Iris pigment epithelial cell (primary cell): ENCODE data around the gene ARL8B.

Source experiments
- DNase-seq: peaks from one replicate; pipeline ENCODE4 v3.0.0-alpha.2; 2011; ENCODE audit warnings: low read depth

Gene ARL8B

DNA sequence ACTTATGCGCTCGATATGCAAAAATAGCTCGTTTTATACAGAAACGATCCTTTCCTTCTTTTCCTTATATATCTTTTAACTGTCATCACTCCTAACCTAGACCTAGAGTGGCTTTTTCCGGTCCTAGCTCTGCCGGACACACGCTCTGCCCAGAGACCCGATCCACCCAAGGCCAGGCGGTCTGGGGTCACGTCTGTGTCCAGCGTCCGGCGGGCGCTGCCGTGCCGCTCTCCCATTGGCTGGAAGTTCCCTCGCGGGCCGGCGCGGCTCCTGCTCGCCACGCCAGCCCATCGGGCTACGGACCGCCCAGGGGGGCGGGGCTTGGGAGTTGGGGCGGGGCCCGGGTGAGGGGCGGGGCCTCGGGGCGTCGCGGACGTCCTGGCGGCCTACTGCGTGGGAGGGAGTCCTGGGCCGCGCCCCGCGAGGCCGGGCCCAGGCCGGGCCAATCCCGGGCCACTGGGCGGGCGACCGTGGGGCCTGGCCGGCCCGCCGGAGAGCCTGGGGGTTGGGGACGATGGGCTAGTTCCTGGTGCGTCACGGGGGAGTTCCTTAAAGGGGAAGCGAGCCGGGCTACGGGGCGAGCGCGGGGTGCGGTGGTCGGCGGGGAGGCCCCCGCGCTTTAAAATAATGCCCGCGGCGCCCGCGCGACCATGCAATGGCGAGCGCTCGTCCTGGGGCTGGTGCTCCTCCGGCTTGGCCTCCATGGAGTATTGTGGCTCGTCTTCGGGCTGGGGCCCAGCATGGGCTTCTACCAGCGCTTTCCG lies 65.2 kb downstream of the ARL8B start, which contains the start of gene EDEM1:
TSS of gene EDEM1 (plus strand) at position 552 of the 764 bp plus-strand sequence. CDS start at position 651, 99 bp downstream.
- peak; percentile 94 for DNase-seq

DNA sequence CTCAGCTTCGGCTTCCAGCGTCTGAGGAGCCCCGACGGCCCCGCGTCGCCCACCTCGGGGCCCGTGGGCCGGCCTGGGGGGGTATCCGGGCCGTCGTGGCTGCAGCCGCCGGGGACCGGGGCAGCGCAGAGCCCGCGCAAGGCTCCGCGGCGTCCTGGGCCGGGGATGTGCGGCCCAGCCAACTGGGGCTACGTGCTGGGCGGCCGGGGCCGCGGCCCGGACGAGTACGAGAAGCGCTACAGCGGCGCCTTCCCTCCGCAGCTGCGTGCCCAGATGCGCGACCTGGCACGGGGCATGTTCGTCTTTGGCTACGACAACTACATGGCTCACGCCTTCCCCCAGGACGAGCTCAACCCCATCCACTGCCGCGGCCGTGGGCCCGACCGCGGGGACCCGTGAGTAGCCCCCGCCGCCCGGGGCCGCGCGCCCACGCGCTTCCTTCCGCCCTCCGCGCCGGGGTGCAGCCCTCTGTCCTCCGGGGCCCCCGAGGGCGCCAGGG lies 65.9 kb downstream of the ARL8B start:
- peak; percentile 47 for DNase-seq

DNA sequence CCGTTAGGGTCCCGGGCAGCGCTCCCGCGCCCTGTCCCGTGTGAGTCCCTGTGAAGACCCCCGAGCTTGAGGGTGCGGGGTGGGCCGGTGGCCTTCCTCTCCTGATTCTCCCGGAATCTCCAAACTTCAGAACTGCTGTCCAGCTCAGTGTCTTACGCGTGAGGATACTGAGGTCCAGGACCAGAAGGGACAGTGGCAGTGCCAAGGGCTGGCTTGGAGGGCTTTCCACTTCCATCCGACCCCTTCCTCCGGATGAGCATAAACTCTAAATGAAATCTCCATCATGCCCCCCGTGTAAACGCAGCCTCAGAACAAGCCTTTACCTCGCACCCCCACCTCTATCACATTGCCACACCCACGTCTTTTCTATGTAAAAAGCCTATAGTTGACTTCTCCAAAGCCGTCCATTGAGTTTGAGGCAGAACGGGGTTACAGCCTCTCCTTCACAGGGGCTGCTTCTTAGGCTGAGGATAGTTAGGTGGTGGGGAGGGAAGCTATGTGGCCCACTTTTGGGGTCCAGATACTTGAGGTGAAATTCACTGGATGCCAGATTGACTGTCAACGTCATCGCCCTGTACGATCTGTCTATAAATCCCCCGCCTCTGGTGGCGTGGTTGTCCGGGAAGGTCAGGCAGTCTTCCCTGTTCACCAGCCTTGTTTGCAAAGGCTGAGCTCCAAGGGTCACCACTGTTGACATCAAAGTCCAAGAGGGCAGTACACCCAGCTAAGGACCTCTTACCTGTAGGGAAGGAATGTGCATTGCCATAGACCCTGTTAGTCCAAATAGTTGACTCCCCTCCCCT lies 66.5 kb downstream of the ARL8B start:
- DNase-seq, result peak; percentile 49

DNA sequence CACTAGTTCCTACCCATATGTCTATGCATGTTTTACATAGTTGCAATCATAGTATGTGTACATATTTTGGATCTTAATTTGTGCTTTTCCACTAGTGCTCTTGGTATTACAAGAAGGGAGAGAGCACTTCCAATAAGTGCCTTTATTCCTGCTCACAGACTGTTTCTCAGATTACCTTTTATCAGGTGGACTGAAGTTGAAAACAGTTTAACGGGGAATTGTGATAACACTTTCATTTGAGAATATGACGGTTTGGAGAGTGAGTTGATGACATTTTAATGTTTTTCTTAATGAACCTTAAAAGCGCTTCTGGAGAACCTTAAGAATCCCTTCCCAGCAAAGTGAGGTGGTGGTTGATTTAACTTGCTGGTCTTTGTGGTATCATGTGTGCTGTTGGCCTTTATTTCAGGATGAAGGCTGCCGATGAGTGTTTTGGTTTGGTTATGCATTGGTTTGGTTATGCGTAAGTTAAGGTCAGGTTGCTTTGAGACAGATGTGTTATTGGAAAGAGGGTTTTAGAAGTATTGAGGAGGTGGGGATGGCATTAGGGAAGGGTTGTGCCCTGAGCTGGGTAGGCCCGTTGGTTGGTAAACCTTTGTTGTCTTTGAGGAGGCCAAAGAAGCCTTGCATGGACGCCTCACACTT lies 68.2 kb downstream of the ARL8B start:
- DNase-seq, result no peak

DNA sequence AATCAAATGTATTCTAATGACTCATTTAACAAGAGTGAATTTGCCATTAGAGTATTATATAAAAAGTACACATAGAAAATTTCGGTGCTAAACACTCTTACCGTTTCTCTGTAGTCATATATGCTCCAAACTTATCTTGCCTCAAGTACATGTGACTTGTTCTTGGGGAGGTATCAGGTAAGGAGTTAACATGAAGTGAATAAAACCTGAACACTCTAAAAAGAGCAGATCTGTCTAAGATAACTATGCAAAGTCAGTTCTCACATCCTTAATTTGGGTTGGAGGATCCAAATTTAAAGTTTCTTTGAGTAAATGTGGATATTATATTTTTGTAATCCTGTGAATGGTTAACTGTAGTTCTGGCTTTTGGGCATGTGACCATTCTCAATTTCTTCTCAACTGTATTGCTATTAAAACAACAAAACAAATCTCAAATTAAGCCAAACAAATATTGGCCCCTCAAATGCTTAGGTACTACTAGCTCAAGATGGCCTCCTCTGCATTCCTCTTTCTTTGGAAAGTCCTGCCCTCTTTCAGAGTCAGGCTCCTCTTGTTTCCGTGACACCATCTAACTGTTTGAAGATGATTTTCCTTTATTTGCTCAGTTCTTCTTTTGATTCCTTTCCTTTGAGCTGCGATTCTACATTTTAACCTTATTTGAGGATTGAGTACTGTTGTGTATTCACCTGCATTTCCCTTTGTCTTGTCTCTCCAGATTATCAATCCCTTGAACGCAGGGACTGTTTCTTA lies 69.6 kb downstream of the ARL8B start:
- no peak for DNase-seq

DNA sequence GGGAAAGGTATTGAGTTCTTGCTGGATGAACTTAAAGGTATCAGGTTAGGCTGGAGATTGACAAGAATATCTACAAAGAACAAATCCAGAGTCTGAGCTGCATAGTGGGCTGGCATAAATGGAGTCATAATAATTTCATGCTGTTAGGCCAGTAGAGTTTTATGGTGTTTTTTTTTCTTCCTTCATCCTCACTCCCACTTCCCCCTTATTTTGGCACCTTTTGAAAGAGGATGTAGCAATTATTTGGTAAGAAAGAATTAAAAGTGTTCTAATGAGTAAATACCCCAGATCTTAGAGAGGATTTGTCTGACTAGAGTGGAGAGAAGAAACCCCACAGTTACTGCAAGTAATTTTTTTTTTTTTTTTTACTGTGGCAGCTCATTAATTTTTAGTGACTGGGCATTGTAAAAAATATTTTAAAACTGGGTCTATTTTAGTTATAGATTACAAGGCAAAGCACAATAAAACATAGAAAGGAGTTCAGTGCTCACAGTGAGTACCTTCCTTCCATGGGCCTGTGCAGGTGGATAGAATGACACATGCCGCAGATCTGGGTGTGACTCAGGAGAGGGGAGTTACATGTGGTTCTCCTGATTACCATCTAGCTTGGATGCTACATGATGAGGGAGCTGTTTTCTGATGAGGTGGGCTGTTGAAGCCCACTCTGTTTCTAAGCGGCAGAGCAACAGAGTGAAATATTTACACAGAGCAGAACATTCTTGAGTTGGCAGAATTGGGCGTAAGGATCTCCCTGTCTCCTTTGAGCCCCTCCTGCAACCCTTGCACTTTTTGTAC lies 70.7 kb downstream of the ARL8B start:
- DNase-seq, result no peak

DNA sequence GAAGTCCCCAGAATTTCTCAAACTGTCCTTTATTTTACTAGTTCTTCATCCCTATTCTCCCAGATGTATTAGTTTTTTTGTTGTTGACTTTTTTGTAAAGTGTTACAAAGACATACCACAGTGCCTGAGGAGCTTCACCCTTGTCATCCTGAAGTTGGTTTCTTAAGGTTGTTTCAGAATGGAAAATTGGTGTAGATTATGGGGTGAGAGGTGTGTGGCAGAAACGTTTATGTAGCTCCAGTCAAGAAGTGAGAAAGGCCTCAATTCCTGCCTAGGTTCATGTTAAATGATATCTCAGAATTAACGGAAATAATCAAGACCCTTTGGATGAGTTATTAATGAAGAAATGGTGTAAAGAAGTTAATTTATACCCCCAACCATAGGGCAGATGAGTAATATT lies 72.2 kb downstream of the ARL8B start:
- DNase-seq, result no peak

DNA sequence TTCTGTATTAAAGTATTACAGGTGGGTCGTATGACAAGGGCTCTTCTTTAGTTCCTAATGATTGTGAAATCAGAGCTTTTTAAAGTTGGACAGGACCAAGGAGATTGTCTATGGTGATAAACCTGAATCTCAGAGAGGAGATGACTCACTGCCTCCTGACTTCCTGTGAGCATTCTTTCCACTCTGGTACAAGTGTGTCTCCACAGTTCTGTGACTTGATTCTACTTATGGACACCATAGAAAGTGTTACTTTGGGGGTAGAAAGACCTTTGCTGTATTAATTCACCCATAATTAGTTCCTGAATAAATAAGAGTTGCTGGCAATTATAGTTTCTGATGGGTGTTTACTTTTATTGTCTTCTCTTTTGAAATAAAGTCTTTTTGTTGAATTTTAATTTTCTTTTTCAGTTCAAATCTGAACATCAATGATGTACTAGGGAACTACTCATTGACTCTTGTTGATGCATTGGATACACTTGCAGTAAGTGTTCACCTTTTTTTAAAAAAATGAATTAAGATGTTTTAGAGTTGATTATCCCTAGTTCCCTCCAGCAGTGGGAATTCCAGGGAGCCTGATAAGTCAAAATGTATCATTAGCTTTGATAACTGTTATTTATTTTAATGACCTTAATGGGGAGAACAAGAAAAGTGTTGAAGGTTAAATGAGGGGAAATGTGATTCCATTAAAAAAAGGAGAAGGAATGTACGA lies 72.9 kb downstream of the ARL8B start:
- peak; percentile 96 for DNase-seq

DNA sequence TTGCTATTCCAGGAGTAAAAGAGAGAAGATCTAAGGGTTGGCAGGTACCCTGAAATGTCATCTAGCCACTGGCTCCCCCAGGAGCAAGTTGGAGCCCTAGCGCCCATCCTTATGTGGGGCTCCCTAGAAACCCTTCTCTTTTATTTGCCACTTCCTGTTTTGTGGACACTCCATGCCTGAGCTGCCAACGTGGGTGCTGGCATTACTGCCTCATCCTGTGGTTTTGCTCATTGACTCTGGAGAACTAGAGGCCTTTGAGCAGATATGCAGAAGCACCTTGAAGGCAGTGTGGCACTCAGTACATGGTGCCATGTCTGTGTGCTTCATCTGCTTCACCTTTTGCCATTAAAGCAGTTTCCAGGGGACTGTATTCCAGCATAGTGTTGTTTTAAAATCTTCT lies 73.5 kb downstream of the ARL8B start:
- no peak for DNase-seq

DNA sequence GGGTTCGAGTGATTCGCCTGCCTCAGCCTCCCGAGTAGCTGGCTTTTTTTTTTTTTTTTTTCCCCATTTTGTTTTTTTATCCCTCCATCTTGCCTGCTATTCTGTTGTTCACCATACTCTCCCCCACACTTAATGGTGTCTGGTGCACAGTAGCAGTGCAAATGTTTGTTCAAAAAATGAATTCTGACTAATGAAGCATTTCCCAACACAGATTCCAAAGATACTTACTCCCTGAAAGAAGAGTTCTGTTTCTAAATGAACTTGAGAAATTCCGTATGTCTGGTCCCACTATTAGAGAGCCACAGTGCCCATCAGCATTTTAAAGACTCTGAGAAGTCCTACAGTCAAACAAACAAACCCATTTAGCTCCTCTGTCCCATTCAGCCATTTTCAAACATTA lies 74.9 kb downstream of the ARL8B start:
- DNase-seq, result peak; percentile 83

DNA sequence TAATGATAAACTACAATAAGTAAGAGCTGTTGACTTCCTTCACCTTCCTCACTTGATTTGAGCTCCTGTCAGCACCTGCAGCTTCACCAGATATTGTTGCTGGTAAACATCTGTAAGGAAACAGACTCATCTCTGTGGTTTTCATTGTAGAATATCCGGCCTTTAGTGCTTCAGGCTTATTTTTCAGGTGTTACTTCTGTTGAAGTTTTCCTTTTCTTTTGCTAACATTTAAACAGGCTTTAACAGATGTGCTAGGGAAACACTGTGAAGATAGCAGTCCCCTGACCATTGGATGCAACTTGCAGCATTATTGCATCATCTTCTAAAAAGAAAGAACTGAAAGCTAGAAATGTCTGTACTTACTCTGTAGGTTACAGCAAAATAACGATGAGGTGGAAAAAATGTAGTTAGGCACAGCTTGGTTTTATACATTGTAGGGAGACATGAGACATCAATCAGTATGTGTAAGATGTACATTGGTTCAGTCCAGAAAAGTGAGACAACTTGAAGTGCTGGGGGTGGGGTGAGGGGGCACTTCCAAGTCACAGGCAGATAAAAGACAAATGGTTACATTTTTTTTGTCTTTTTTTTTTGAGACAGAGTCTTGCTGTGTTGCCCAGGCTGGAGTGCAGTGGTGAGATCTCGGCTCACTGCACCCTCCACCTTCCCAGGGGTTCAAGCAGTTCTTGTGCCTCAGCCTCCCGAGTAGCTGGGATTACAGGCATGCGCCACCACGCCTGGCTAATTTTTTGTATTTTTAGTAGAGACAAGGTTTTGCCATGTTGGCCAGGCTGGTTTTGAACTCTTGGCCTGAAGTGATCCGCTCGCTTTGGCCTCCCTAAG lies 75.6 kb downstream of the ARL8B start:
- peak; percentile 80 for DNase-seq

DNA sequence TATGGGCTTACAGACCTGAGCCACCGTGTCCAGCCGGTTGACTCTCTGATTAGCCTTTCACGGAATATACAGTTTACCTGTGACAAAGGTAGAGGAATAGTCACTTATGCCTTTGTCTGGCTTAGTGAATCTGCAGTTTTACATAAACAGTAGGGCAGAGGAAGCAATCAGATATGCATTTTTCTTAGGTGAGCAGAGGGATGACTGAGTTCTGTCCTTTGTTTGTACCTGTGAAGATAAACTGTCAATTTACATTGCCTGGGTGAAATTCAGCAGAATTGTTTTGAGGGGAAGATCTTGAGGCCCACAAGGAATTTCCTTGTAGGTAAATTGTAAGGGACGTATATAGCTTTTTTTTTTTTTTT lies 76.2 kb downstream of the ARL8B start:
- no peak for DNase-seq

DNA sequence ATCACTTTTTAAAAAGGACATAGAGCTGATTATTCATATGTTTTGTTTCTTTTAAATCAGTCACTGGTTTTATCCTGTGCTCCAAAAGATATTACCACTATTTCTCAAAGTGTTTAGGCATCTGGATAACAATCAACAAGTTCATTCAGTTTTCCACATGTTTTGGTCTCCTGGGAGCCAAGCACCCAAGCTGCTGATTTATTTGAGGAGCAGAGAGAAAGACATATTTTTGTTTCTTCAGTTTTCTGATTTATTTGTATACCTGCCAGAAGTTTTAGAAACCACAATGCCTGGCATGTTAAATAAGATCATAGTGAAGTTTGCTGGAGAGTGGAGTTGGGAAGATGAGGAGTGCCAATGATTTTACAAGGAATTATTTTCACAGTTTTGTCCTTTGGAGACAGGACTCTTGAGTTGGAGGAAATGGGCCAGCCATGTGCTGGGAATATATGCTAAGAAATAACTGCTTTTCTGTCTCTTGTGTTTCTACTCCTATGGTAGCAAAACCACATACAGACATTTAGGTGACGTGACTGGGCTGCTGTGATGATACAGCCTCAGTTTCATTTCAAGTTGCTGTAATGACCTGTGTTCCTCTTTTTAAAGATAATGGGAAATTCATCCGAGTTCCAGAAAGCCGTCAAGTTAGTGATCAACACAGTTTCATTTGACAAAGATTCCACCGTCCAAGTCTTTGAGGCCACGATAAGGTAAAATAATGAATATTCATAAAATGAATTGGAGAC lies 77.1 kb downstream of the ARL8B start:
- no peak for DNase-seq

DNA sequence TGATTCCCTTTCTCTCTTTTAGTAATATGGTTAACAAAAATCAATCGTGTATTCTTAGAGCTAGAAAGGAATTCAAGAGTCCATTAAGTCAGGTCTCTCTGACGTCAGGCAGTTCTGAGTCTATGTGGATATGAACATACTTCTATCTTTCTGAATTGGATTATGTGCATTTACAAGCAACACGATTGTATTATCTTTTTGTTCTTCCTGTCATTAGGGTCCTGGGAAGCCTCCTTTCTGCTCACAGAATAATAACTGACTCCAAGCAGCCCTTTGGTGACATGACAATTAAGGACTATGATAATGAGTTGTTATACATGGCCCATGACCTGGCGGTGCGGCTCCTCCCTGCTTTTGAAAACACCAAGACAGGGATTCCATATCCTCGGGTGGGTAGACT lies 79.4 kb downstream of the ARL8B start:
- no peak for DNase-seq

DNA sequence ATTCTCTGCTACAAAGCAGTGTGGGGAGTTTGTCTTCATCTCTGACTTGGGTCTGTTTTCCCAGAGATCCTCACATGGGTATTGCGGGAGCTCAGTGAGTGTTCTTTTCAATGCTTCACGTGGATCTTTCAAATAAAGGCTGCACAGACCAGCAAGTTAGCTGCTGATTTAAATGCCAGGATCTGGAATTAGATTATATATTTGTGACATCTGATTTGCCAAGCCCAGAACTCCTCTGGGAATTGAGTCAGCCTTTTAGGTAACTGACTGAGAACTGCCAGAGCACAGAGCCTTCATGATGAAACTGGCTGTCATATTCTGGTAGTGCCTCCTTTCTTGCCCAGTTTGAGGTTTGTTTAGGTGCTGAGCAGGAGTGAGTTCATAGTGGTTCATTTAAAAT lies 80.1 kb downstream of the ARL8B start:
- DNase-seq, result no peak

DNA sequence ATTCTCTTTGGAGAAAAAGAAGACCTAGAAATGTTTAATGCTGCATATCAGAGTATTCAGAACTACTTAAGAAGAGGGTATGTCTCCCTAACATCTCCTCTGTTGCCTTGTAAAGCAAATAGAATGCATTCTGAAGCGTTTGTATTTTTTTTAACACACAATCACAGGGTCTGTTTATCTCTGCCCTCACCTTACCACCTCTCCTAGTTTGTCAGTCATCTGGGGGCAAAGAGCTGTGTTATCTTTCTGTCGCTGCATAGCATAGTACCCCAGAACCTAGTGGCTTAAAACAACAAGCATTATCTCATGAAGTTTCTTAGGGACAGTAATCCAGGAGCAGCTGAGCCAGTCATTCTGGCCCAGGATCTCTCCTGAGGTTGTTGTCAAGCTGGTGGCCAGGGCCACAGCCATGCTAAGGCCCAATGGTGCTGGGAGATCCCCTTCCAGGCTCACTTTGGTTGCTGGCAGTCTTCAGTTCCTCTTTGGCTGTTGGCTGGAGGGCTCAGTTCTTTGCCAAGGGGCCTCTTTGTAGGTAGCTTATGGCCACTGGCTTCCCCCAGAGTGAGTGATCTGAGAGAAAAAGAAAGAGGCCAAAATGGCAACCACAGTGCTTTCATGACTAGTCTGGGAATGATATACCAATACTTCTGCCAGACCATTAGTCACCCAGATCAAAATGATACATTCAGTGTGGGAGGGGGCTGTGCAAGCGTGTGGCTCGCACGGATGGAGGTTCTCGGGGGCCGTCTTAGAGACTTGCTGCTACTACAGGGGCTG lies 83.3 kb downstream of the ARL8B start:
- peak; percentile 42 for DNase-seq

DNA sequence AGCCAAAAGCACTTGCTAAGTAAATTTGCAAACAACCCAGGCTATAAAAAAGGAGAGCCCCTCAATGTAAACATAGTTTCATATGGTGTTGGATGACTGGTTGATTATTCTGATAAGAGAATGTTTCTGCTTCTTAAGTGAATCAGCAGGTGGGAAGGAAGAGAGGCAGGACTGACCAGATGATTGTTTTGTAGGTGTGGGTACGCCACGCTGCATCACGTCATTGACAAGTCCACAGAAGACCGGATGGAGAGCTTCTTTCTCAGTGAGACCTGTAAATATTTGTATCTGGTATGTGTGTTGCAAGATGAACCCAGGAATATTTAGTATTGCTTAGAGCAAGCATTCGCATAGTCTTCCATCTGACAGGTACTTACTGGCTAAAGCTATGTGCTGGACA lies 88.8 kb downstream of the ARL8B start:
- DNase-seq, result no peak
